Stomach (tissue), 9 donors: ENCODE data around the gene NSFL1C. TPM values are rescaled to one million over a fixed set of nuclear protein-coding genes. Genes with fewer than 3 reads are reported as not detected.
A peak's percentile ranks its signal among the peaks of the same experiment; 100 is the strongest.

ENCODE experiments used
- DNase-seq, 2 donors: peaks; one replicate each; pipeline versions ENCODE4 v3.0.0 to v3.0.0-alpha.2; 2013 to 2019
- H3K27ac ChIP-seq, 5 donors: fragments of 200-600 bp in 4 of 5; sonication (generic) in 4 of 5; one replicate each; pipeline ENCODE4 v1.5.1; 2013 to 2019; ENCODE audit warnings: mild to moderate bottlenecking in 1 of 5, moderate library complexity in 1 of 5
- H3K27me3 ChIP-seq, 3 donors: fragments of 200-600 bp; sonication (generic); one replicate each; pipeline ENCODE4 v1.5.1; 2017 to 2019; ENCODE audit warnings: mixed run types in 1 of 3
- H3K36me3 ChIP-seq, 4 donors: fragments of 200-600 bp; sonication (generic); 1 replicate in 3 of 4; 2 replicates in 1 of 4; pipeline ENCODE4 v1.5.1; 2016 to 2019
- H3K4me1 ChIP-seq, 4 donors: fragments of 200-600 bp; sonication (generic); one replicate each; pipeline ENCODE4 v1.5.1; 2016 to 2019
- H3K4me3 ChIP-seq, 4 donors: fragments of 200-600 bp; sonication (generic) in 3 of 4; one replicate each; pipeline ENCODE4 v1.5.1; 2016 to 2019; ENCODE audit warnings: mild to moderate bottlenecking in 1 of 4
- H3K9me3 ChIP-seq, 4 donors: fragments of 200-600 bp; sonication (generic); one replicate each; pipeline ENCODE4 v1.5.1; 2016 to 2019
- CTCF ChIP-seq, 7 experiments: fragments of 450-650 bp in 4 of 7; fragments of 200-600 bp in 3 of 7; sonication (generic) in 3 of 7; IDR thresholded peaks; one replicate each; pipeline ENCODE4 v1.5.1; 2016 to 2019; ENCODE audit warnings: antibody characterized with exemption in 7 of 7, control low read depth in 2 of 7, mild to moderate bottlenecking in 1 of 7
- EP300 ChIP-seq: sonication (generic); formaldehyde crosslinking; IDR thresholded peaks from one replicate; pipeline ENCODE4 v1.6.1; 2017; ENCODE audit warnings: antibody characterized with exemption
- POLR2A ChIP-seq, 4 donors: fragments of 450-650 bp; IDR thresholded peaks; one replicate each; pipeline ENCODE4 v1.6.1; 2016; ENCODE audit warnings: antibody characterized with exemption in 4 of 4, control low read depth in 2 of 4, mild to moderate bottlenecking in 1 of 4, moderate library complexity in 1 of 4
- POLR2AphosphoS5 ChIP-seq, 3 donors: sonication (generic); formaldehyde crosslinking; IDR thresholded peaks; one replicate each; pipeline ENCODE4 v1.6.1; 2016; ENCODE audit warnings: antibody characterized with exemption in 3 of 3
- WGBS, 5 donors: extraction: QIAGEN DNeasy Blood & Tissue Kit in 3 of 5; methylation state at CpG; one replicate each; pipeline versions ENCODE4 v1.1.5 to v1.1.7; 2013 to 2018; 5-methylcytosine and 5-hydroxymethylcytosine counted together
- intact Hi-C: fragments of 100-400 bp; cut with DNase I; formaldehyde crosslinking; loops from one replicate; pipeline ENCODE4 v1.15.1; 2023; ENCODE audit warnings: low total_unique reads
- polyA plus RNA-seq, 3 donors: library from polyadenylated mRNA; stranded (reverse); fragments of 200-250 nt; gene quantifications; one replicate each; pipeline ENCODE4 v1.2.3, GENCODE V29; 2013
- total RNA-seq, 5 donors: library from RNA; depleted of rRNA; stranded (reverse); fragments of >200 nt; gene quantifications; one replicate each; pipeline versions ENCODE4 v1.1.0 to v1.2.3, GENCODE V29; 2014 to 2016
- donor health status: healthy with polysubstance abuse.
- donor health status: Bipolar disorder and iron deficiency.
- donor health status: healthy.

NSFL1C gene
- total and polyA plus RNA-seq, 8 donors = 13.4 to 83.4 (median 42.1) TPM

GRCh38 chr20:1397710-1398109, 68.9 kb downstream of the NSFL1C start:
- H3K36me3 ChIP-seq = no peaks in the 10 kb centered on the region
- intact Hi-C loops = loop anchor here (10.0 kb wide), 1 partner anchor 67 kb away; the partner anchor contains the start of gene NSFL1C
- WGBS, 5 donors = 62 to 84% (median 78%) methylated on average over 4 of the region's 4 CpGs
- TF ChIP-seq POLR2A (IDR thresholded peaks at IDR 0.05) = no peak
- peak in 1 of 7 experiments; percentile 10 for TF ChIP-seq CTCF (IDR thresholded peaks at IDR 0.05)
- no peak overlapping the region for H3K4me3 ChIP-seq
- no peaks in the 10 kb centered on the region for H3K9me3 ChIP-seq
- peaks cover 12 to 41% (median 23%) of the 10 kb centered on the region in 4 donors for H3K4me1 ChIP-seq
- no peak for DNase-seq
- H3K27ac ChIP-seq = no peak overlapping the region
- peaks cover 0 to 23% (median 0%) of the 10 kb centered on the region in 3 donors for H3K27me3 ChIP-seq

- 49 to 77% (median 72%) methylated on average over 4 of the region's 4 CpGs for WGBS, 5 donors
- Histone ChIP-seq H3K4me3 (no peak overlapping the region), H3K9me3 (no peaks in the 10 kb centered on the region), H3K36me3 (no peaks in the 10 kb centered on the region), H3K27me3 (peaks cover 0 to 23% (median 0%) of the 10 kb centered on the region in 3 donors), H3K4me1 (peaks cover 17 to 46% (median 28%) of the 10 kb centered on the region in 4 donors), H3K27ac (no peak overlapping the region)
- DNase-seq = no peak
- intact Hi-C loops = loop anchor here (10.0 kb wide), 1 partner anchor 68 kb away; the partner anchor contains the start of gene NSFL1C
- TF ChIP-seq EP300 = no peak
- TF ChIP-seq POLR2A (IDR thresholded peaks at IDR 0.05) = no peak
- TF ChIP-seq CTCF (IDR thresholded peaks at IDR 0.05) = no peak
- TF ChIP-seq POLR2AphosphoS5 (IDR thresholded peaks at IDR 0.05) = no peak
Observed at GRCh38 chr20:1396702-1397101, 69.9 kb downstream of the NSFL1C start.

GRCh38 chr20:1396264-1396663, 70.4 kb downstream of the NSFL1C start:
- intact Hi-C loops = loop anchor here (10.0 kb wide), 1 partner anchor 69 kb away; the partner anchor contains the start of gene NSFL1C
- Histone ChIP-seq H3K27ac (no peak overlapping the region), H3K4me1 (peaks cover 22 to 50% (median 32%) of the 10 kb centered on the region in 4 donors), H3K27me3 (peaks cover 0 to 23% (median 0%) of the 10 kb centered on the region in 3 donors), H3K4me3 (no peak overlapping the region), H3K36me3 (no peaks in the 10 kb centered on the region), H3K9me3 (no peaks in the 10 kb centered on the region)
- no peak for TF ChIP-seq EP300
- no peak for DNase-seq
- 62 to 81% (median 76%) methylated on average over 1 of the region's 1 CpG for whole genome bisulfite sequencing, 5 donors

- no peak for DNase-seq
- Histone ChIP-seq H3K4me3 (no peak overlapping the region), H3K36me3 (peaks cover 0 to 3% (median 0%) of the 10 kb centered on the region in 4 donors), H3K4me1 (peaks cover 31 to 55% (median 42%) of the 10 kb centered on the region in 4 donors), H3K27ac (no peak overlapping the region), H3K9me3 (no peaks in the 10 kb centered on the region), H3K27me3 (peaks cover 0 to 23% (median 0%) of the 10 kb centered on the region in 3 donors)
- 54 to 65% (median 61%) methylated on average over 2 of the region's 2 CpGs for WGBS, 5 donors
- intact Hi-C loops = loop anchor here (10.0 kb wide), 1 partner anchor 70 kb away; the partner anchor contains the start of gene NSFL1C
- TF ChIP-seq POLR2A (IDR thresholded peaks at IDR 0.05) (no peak), POLR2AphosphoS5 (IDR thresholded peaks at IDR 0.05) (no peak), CTCF (IDR thresholded peaks at IDR 0.05) (no peak), EP300 (no peak)
Observed at GRCh38 chr20:1394686-1395085, 72.0 kb downstream of the NSFL1C start.

- TF ChIP-seq POLR2AphosphoS5 (IDR thresholded peaks at IDR 0.05) (no peak), EP300 (no peak), POLR2A (IDR thresholded peaks at IDR 0.05) (no peak), CTCF (IDR thresholded peaks at IDR 0.05) (no peak)
- Histone ChIP-seq H3K4me3 (peak overlapping the region; percentile 89 to 99 (median 90)), H3K9me3 (no peaks in the 10 kb centered on the region), H3K36me3 (peaks cover 0 to 7% (median 0%) of the 10 kb centered on the region in 4 donors), H3K27ac (peak overlapping the region in 4 of 5 donors; percentile 88 to 94 (median 90)), H3K27me3 (peaks cover 0 to 17% (median 0%) of the 10 kb centered on the region in 3 donors), H3K4me1 (peaks cover 43 to 55% (median 47%) of the 10 kb centered on the region in 4 donors)
- DNase-seq = no peak
- WGBS, 5 donors = 59 to 67% (median 62%) methylated on average over 7 of the region's 7 CpGs
- intact Hi-C loops = loop anchor here (10.0 kb wide), 1 partner anchor 71 kb away; the partner anchor contains the start of gene NSFL1C
Observed at GRCh38 chr20:1393507-1393882, 73.2 kb downstream of the NSFL1C start.
